Kidney tubule cell (primary cell): ENCODE results near the gene BIRC7.

ENCODE experiments used
- DNase-seq: peaks from one replicate; pipeline ENCODE4 v3.0.0-alpha.2; 2018; ENCODE audit warnings: low spot score

Gene BIRC7

GRCh38 chr20:63281742-63282665, 46.3 kb downstream of the BIRC7 start:
- DNase-seq = no peak

- no peak for DNase-seq
Measured at GRCh38 chr20:63282946-63283345, 47.2 kb downstream of the BIRC7 start.

GRCh38 chr20:63283397-63284082, 47.8 kb downstream of the BIRC7 start:
- DNase-seq = no peak

- DNase-seq = no peak
Measured at GRCh38 chr20:63284083-63284440, 48.4 kb downstream of the BIRC7 start.

GRCh38 chr20:63284544-63284949, 48.8 kb downstream of the BIRC7 start:
- DNase-seq = no peak

- no peak for DNase-seq
Measured at GRCh38 chr20:63284981-63285524, 49.3 kb downstream of the BIRC7 start.

GRCh38 chr20:63285636-63286615, 50.2 kb downstream of the BIRC7 start:
- no peak for DNase-seq

GRCh38 chr20:63286781-63287696, 51.3 kb downstream of the BIRC7 start:
- no peak for DNase-seq

GRCh38 chr20:63287697-63288580, 52.2 kb downstream of the BIRC7 start:
- no peak for DNase-seq

GRCh38 chr20:63288581-63289251, 53.0 kb downstream of the BIRC7 start:
- no peak for DNase-seq

- no peak for DNase-seq
Measured at GRCh38 chr20:63289311-63290135, 53.8 kb downstream of the BIRC7 start.
